Prostate gland (tissue), 2 donors: ENCODE data around the gene KLHL29.

Experiments used
- POLR2A ChIP-seq: fragments of 450-650 bp; IDR thresholded peaks from one replicate; pipeline ENCODE4 v1.6.1; 2016; ENCODE audit warnings: antibody characterized with exemption, mild to moderate bottlenecking
- TF ChIP-seq, protein P1 (sequence below), 4 experiments: fragments of 200-600 bp in 2 of 4; fragments of 450-650 bp in 2 of 4; sonication (generic) in 2 of 4; IDR thresholded peaks; 1 replicate in 3 of 4; 2 replicates in 1 of 4; pipeline ENCODE4 v1.5.1; 2016 to 2019; ENCODE audit warnings: antibody characterized with exemption in 4 of 4, mild to moderate bottlenecking in 2 of 4, moderate library complexity in 2 of 4

DNA sequence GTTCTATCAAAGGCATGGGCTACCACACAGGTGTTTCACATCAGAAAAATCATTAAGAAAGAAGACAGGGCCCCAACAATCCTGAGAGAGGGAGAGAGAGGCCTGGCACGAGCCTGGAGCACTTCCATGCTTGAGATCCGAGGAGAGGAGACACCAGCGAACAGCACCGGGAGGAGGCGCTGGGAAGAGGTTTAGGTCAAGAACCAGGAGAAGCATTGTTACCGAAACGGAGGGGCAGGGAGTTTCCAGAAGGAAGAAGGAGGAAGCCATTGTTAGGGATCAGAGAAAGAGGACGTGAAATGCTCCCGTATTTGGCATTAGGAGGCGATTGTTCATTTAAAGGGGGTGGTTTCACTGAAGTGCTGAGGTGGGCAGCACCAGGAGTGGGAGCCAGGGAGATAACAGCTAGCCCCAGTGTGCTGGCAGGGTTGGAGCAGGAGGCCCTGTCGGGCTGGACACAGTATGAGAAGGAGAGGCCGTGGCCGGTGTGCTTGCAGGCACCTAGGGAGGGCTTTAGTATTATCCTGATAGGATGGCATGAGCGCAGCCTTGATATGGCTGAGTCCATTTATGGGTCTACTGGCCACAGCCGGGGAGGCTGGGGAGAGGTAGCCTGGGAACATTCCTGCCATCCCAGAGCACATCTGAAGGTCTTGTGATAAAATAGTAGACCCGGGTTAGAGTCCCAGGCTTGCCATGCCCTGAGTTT is 244.9 kb downstream of the KLHL29 start:
- TF ChIP-seq, protein P1, sequence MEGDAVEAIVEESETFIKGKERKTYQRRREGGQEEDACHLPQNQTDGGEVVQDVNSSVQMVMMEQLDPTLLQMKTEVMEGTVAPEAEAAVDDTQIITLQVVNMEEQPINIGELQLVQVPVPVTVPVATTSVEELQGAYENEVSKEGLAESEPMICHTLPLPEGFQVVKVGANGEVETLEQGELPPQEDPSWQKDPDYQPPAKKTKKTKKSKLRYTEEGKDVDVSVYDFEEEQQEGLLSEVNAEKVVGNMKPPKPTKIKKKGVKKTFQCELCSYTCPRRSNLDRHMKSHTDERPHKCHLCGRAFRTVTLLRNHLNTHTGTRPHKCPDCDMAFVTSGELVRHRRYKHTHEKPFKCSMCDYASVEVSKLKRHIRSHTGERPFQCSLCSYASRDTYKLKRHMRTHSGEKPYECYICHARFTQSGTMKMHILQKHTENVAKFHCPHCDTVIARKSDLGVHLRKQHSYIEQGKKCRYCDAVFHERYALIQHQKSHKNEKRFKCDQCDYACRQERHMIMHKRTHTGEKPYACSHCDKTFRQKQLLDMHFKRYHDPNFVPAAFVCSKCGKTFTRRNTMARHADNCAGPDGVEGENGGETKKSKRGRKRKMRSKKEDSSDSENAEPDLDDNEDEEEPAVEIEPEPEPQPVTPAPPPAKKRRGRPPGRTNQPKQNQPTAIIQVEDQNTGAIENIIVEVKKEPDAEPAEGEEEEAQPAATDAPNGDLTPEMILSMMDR (IDR thresholded peaks at IDR 0.05), result no peak
- TF ChIP-seq POLR2A, result no peak
